ELF-1 (cell line): Measurements from ENCODE around the gene UGT2B11.
"Not testable (repeated sequence)": the region's sequence is repeated elsewhere in the genome, so short reads cannot be mapped to it uniquely, and the experiment has no call there.

Experiments used
- DNase-seq: peaks from one replicate; pipeline ENCODE4 v3.0.0-alpha.2; 2016; ENCODE audit warnings: low read depth, low spot score

The UGT2B11 gene

GRCh38 chr4:69170233-69171134 lies 44.1 kb downstream of the UGT2B11 start:
- peak; percentile 69 for DNase-seq

DNA sequence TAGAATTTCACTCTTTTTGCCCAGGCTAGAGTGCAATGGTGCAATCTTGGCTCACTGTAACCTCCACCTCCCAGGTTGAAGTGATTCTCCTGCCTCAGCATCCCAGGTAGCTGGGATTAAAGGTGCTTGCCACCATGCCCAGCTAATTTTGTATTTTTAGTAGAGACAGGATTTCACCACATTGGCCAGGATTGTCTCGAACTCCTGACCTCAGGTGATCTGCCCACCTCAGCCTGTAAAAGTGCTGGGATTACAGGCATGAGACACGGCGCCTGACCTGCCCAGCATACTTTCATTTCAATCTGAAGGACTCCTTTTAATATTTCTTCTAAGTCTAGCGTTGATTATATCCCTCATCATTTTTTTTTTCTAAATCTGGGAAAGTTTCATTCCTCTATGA lies 45.4 kb downstream of the UGT2B11 start:
- DNase-seq: not testable (repeated sequence)

- no peak for DNase-seq
Observed at GRCh38 chr4:69167300-69167699, 47.2 kb downstream of the UGT2B11 start.

DNA sequence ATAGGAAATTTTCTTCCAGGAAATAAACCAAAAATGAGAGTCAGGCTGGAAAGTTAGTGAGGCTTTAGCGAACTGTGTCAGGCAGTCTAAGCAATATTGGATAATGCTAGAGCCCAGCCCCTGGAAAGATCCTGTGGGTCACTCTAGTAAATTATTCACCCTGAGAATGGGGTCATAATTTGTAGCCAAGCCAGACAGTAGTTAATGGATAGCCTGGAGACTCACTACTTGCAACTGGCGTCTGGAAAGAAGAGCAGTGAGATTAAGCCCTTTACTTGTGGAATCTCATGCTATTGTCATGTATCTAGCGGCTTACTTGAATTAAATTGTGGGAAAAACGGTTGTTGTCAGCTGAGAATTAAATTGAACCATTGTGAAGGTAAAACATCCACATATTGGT lies 48.2 kb downstream of the UGT2B11 start:
- DNase-seq: not testable (repeated sequence)

GRCh38 chr4:69165707-69166106 lies 48.8 kb downstream of the UGT2B11 start:
- not testable (repeated sequence) for DNase-seq

DNA sequence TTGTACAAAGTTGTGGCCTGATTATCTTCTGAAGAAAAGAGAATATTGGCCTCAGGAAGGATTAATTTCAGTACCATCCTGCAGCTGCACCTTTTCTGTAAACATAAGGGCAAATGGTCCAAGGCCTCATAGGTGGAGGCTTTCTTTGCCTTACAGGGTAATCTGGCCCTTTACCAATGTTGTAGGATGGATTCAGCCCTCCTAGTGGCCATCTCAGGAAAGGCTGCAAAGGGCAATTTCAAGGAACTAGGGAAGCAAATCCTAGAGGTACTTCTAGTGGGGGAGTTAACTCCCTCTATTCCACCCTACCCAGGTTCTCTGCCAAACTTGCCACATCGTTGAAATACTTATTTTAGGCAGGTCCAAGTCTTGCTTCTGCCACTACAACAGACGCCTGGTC lies 57.6 kb downstream of the UGT2B11 start:
- DNase-seq: peak; percentile 6

DNA sequence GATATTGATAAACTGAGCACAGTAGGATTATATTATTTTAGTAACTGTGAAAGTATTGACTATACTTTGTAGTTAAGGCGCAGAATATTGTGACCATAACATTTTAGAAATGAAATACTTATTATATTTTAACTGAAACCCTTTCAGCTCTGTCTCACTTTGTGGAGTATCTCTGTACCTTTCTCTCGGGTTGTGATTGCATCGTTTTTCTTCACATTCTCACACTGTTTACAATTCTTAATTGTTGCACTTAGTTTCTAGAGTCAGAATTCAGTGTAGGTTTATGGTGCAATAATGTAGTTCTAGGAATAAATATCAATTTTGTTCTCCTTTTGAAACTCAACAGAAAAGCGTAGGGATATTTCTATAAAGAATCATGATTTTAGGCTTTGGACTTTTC lies 60.5 kb downstream of the UGT2B11 start:
- no peak for DNase-seq
